Endodermal cell (in vitro differentiated cells): Measurements from ENCODE around the gene NFE2L2. TPM values are rescaled to one million over a fixed set of nuclear protein-coding genes. Genes with fewer than 3 reads are reported as not detected.
"Not testable (repeated sequence)": the region's sequence is repeated elsewhere in the genome, so short reads cannot be mapped to it uniquely, and the experiment has no call there.

Experiments used
- DNase-seq: peaks from one replicate; pipeline ENCODE4 v3.0.0-alpha.2; 2017
- H3K27ac ChIP-seq: 2 replicates; pipeline ENCODE4 v1.5.1; 2013; ENCODE audit warnings: mild to moderate bottlenecking, low read depth, low read length, moderate library complexity
- H3K27me3 ChIP-seq: 2 replicates; pipeline ENCODE4 v1.6.1; 2013; ENCODE audit warnings: mild to moderate bottlenecking, low read length, moderate library complexity; ENCODE audit not compliant: insufficient read depth, control insufficient read depth, poor library complexity, severe bottlenecking
- H3K36me3 ChIP-seq: 2 replicates; pipeline ENCODE4 v1.7.0; 2013; ENCODE audit warnings: mild to moderate bottlenecking, low read length, moderate library complexity; ENCODE audit not compliant: control insufficient read depth, insufficient read depth
- H3K4me1 ChIP-seq: one replicate; pipeline ENCODE4 v1.7.0; 2013; ENCODE audit warnings: low read length; ENCODE audit not compliant: control insufficient read depth, insufficient read depth
- H3K4me3 ChIP-seq: 2 replicates; pipeline ENCODE4 v1.5.1; 2013; ENCODE audit warnings: mild to moderate bottlenecking, low read length, moderate library complexity
- H3K9ac ChIP-seq: 2 replicates; pipeline ENCODE4 v1.6.1; 2013; ENCODE audit warnings: mild to moderate bottlenecking, low read length, moderate library complexity; ENCODE audit not compliant: poor library complexity, severe bottlenecking; ENCODE audit errors: extremely low read depth
- H3K9me3 ChIP-seq: 2 replicates; pipeline ENCODE4 v1.6.1; 2013; ENCODE audit warnings: mild to moderate bottlenecking, low read length, moderate library complexity; ENCODE audit not compliant: control insufficient read depth
- H3K27ac Mint-ChIP-seq: 2 replicates; pipeline ENCODE4 v1.8.0; 2020; ENCODE audit warnings: mixed read lengths
- H3K27me3 Mint-ChIP-seq: 2 replicates; pipeline ENCODE4 v1.8.0; 2021; ENCODE audit warnings: mild to moderate bottlenecking, mixed read lengths; ENCODE audit not compliant: insufficient read depth
- H3K36me3 Mint-ChIP-seq: 2 replicates; pipeline ENCODE4 v1.8.0; 2020; ENCODE audit warnings: low read depth, mixed read lengths
- H3K4me1 Mint-ChIP-seq: 2 replicates; pipeline ENCODE4 v1.8.0; 2020; ENCODE audit warnings: mixed read lengths
- H3K4me3 Mint-ChIP-seq: 2 replicates; pipeline ENCODE4 v1.8.0; 2020; ENCODE audit warnings: mild to moderate bottlenecking, moderate library complexity, mixed read lengths
- H3K9me3 Mint-ChIP-seq: 2 replicates; pipeline ENCODE4 v1.8.0; 2020; ENCODE audit warnings: mild to moderate bottlenecking, mixed read lengths
- CTCF ChIP-seq: fragments of 200-600 bp; sonication (generic); conservative IDR thresholded peaks from 2 replicates; pipeline ENCODE4 v1.5.0; 2021; ENCODE audit warnings: antibody characterized with exemption, mild to moderate bottlenecking
- WGBS, 2 experiments: methylation state at CpG; one replicate each; pipeline versions ENCODE4 v1.1.5 to v1.1.7; 2013; ENCODE audit warnings: missing lambda C conversion rate in 2 of 2, mixed read lengths in 1 of 2; ENCODE audit not compliant: insufficient coverage in 1 of 2, insufficient read length in 1 of 2; 5-methylcytosine and 5-hydroxymethylcytosine counted together
- total RNA-seq, 2 donors: library from RNA; stranded (reverse); fragmentation: NEBNext Ultra II Directional in 1 of 2; extraction: Animal tissue kit (Norgen Biotek cat#: 25700) in 1 of 2; gene quantifications; 2 replicates in 1 of 2; 3 replicates in 1 of 2; pipeline ENCODE4 v1.2.1, GENCODE V29; 2021

The NFE2L2 gene
- total RNA-seq, 2 donors from 2014 or later: 59.0 to 59.1 TPM

GRCh38 chr2:177312562-177312961, 48.0 kb upstream of the NFE2L2 start:
- Mint-ChIP-seq H3K27ac (no peak overlapping the region), H3K4me1 (peaks cover 21% of the 10 kb centered on the region)
- H3K4me1 ChIP-seq: no peaks in the 10 kb centered on the region

GRCh38 chr2:177309672-177310309, 45.3 kb upstream of the NFE2L2 start:
- not testable (repeated sequence) for H3K9me3 ChIP-seq, H3K27ac Mint-ChIP-seq, H3K4me3 ChIP-seq, H3K36me3 Mint-ChIP-seq, H3K4me1 ChIP-seq, H3K36me3 ChIP-seq, H3K27me3 ChIP-seq, H3K27ac ChIP-seq, H3K9ac ChIP-seq, H3K9me3 Mint-ChIP-seq, H3K27me3 Mint-ChIP-seq, DNase-seq, H3K4me3 Mint-ChIP-seq
- H3K4me1 Mint-ChIP-seq: peaks cover 22% of the 10 kb centered on the region
- WGBS, 2 experiments: 69% methylated on average over 7 of the region's 7 CpGs; no CpG with 5 or more reads in 1 of the 2 experiments

More at GRCh38 chr2:177312562-177312961, 48.0 kb upstream of the NFE2L2 start:
- no peak overlapping the region for H3K27ac ChIP-seq
- no peak for DNase-seq
- peaks cover 6% of the 10 kb centered on the region for H3K27me3 ChIP-seq
- Mint-ChIP-seq H3K4me3 (no peak overlapping the region), H3K27me3 (no peaks in the 10 kb centered on the region), H3K9me3 (peaks cover 3% of the 10 kb centered on the region), H3K36me3 (no peaks in the 10 kb centered on the region)
- H3K4me3 ChIP-seq: no peak overlapping the region
- WGBS, 2 experiments: 100% methylated on average over 1 of the region's 1 CpG; no CpG with 5 or more reads in 1 of the 2 experiments
- H3K36me3 ChIP-seq: no peaks in the 10 kb centered on the region
- TF ChIP-seq CTCF: no peak
- H3K9me3 ChIP-seq: no peaks in the 10 kb centered on the region
- H3K9ac ChIP-seq: no peak overlapping the region

- Histone ChIP-seq H3K36me3 (no peaks in the 10 kb centered on the region), H3K4me3 (no peak overlapping the region), H3K4me1 (peaks cover 4% of the 10 kb centered on the region), H3K27ac (no peak overlapping the region), H3K27me3 (peaks cover 10% of the 10 kb centered on the region), H3K9me3 (no peaks in the 10 kb centered on the region), H3K9ac (no peak overlapping the region)
- Mint-ChIP-seq H3K27me3 (peaks cover 10% of the 10 kb centered on the region), H3K36me3 (no peaks in the 10 kb centered on the region), H3K4me3 (no peak overlapping the region), H3K27ac (no peak overlapping the region), H3K9me3 (no peaks in the 10 kb centered on the region), H3K4me1 (peaks cover 31% of the 10 kb centered on the region)
- TF ChIP-seq CTCF: no peak
- no peak for DNase-seq
- WGBS, 2 experiments: 87 to 100% methylated on average over 1 to 3 of the region's 3 CpGs
Observed at GRCh38 chr2:177306550-177306949, 42.0 kb upstream of the NFE2L2 start.

- DNase-seq: no peak
- peak; percentile 49 for TF ChIP-seq CTCF
- no peak overlapping the region for H3K9ac ChIP-seq
- H3K27me3 Mint-ChIP-seq: peaks cover 10% of the 10 kb centered on the region
- H3K4me1 Mint-ChIP-seq: peaks cover 19% of the 10 kb centered on the region
- no peaks in the 10 kb centered on the region for H3K36me3 Mint-ChIP-seq
- H3K36me3 ChIP-seq: no peaks in the 10 kb centered on the region
- H3K27ac ChIP-seq: no peak overlapping the region
- H3K4me3 ChIP-seq: no peak overlapping the region
- H3K27me3 ChIP-seq: peaks cover 10% of the 10 kb centered on the region
- no peak overlapping the region for H3K4me3 Mint-ChIP-seq
- peaks cover 4% of the 10 kb centered on the region for H3K4me1 ChIP-seq
- no peaks in the 10 kb centered on the region for H3K9me3 Mint-ChIP-seq
- no peak overlapping the region for H3K27ac Mint-ChIP-seq
- H3K9me3 ChIP-seq: no peaks in the 10 kb centered on the region
Observed at GRCh38 chr2:177303939-177304338, 39.4 kb upstream of the NFE2L2 start.
